ENCODE data around the gene FRS2.
A peak's percentile ranks its signal among the peaks of the same experiment; 100 is the strongest.
"Not testable (repeated sequence)": the region's sequence is repeated elsewhere in the genome, so short reads cannot be mapped to it uniquely, and the experiment has no call there.

FRS2 gene

GRCh38 chr12:69579029-69579428 lies 108.8 kb downstream of the FRS2 start:
- no peak for DNase-seq

GRCh38 chr12:69580074-69580473 lies 109.9 kb downstream of the FRS2 start:
- DNase-seq: no peak

GRCh38 chr12:69583203-69583602 lies 113.0 kb downstream of the FRS2 start:
- DNase-seq: no peak

- peak; percentile 68 to 99 (median 92) for DNase-seq
These were observed 115.2 kb downstream of the FRS2 start, which contains the start of gene CCT2 for GRCh38 chr12:69585189-69586062. CCT2 (plus strand) TSS chr12:69585459; CDS start chr12:69585522, 63 bp downstream.

GRCh38 chr12:69588527-69588926 lies 118.3 kb downstream of the FRS2 start:
- DNase-seq: no peak

DNA sequence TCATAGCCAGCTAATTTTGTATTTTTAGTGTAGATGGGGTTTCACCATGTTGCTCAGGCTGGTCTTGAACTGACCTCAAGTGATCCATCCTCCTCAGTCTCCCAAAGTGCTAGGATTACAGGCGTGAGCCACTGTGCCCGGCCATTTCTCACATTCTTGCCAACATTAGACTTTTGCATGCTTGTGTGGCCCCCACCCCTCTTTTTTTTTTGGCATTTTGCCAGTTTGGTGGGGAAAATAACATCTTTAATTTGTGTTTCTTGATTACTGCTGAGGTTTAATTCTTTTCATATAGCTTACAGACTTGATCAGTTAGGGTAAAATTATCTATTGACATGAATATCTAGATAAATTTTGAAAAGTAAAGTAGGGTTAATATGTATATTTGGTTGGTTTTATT lies 118.9 kb downstream of the FRS2 start:
- DNase-seq: no peak

DNA sequence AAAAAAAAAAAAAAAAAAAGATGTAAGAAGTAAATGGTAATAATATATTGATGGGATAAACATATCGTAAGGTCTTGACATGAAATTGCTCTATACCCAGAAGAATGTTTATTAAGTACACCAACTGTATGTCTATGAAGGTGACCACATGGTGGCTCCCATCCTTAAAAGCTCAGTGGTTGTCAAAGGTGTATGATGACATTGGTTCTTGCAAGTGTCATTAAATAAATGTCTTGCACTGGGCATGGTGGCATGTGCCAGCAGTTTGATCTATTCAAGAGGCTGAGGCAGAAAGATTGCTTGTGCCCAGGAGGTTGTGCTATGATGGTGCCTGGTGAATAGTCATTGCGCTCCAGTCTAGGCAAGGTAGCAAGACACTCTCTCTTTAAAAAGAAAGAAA lies 125.5 kb downstream of the FRS2 start:
- DNase-seq: no peak

GRCh38 chr12:69598174-69598753 lies 128.1 kb downstream of the FRS2 start:
- no peak for DNase-seq

DNA sequence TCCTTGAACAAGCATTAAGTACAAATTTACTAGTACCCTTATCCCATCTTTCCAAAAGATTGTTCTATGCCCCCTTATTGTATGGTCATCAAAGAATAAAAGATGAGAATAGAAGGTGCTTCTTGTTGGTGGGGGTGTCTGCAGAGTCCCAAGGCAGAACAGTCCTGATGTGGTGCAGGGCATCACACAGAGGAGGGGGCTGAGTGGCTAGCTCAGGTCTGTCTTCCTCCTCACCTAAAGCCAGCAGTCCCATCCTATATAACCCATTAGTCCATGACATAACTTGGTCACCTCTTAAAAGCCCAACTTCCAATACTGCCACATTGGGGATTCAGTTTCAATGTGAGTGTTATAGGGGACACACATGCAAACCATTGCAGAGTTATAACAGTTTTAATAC lies 130.6 kb downstream of the FRS2 start:
- no peak for DNase-seq

DNA sequence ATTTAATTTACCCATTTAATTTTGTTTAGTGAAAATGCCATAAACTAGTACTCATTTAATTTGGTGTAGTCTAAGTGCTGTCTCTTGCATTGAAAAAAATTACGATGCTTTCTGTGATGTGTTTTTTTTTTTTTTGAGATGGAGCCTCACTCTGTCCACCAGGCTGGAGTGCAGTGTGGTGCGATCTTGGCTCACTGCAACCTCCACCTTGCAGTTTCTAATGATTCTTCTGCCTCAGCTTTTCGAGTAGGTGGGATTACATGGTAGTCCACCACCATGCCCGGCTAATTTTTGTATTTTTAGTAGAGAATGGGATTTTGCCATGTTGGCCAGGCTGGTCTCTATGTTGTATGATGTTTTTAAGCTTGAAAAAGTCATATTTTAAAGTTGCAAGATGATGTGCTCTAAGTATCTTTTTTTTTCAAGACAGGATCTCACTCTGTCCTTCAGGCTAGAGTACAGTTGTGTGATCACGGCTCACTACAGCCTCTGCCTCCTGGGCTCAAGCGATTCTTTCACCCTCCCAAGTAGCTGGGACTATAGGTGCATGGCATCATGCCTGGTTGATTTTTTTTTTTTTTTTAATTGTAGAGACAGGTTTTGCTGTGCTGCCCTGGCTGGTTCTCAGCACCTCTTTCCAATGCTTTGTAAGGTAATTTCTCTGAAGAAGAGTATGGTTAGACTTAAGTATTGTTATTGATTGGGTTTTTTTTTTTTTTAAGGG lies 131.9 kb downstream of the FRS2 start:
- no peak for DNase-seq

GRCh38 chr12:69602954-69603353 lies 132.8 kb downstream of the FRS2 start:
- DNase-seq: no peak

DNA sequence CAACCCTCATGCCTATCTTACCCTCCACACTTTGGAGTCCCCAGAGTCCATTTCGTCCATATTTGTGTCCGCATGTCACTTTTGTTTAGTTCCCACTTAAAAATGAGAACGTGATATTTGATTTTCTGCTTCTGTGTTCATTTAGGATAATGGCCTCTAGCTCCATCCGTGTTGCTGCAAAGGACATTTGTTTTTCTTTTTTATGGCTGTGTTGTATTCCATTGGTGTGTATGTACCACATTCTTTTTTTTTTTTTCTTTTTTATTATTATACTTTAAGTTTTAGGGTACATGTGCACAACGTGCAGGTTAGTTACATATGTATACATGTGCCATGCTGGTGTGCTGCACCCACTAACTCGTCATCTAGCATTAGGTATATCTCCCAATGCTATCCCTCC lies 133.4 kb downstream of the FRS2 start:
- not testable (repeated sequence) for DNase-seq

DNA sequence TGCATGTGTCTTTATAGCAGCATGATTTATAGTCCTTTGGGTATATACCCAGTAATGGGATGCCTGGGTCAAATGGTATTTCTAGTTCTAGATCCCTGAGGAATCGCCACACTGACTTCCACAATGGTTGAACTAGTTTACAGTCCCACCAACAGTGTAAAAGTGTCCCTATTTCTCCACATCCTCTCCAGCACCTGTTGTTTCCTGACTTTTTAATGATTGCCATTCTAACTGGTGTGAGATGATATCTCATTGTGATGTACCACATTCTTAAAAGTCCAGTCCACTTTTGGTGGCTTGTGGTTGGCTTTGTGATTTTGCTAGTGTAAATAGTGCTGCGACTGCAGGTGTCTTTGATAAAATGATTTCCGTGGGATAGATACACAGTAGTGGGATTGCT lies 134.1 kb downstream of the FRS2 start:
- DNase-seq: not testable (repeated sequence)

- no peak for DNase-seq
These were observed 137.9 kb downstream of the FRS2 start for GRCh38 chr12:69608114-69608513.

- DNase-seq: no peak
These were observed 139.9 kb downstream of the FRS2 start for GRCh38 chr12:69610126-69610525.

- DNase-seq: no peak
These were observed 140.5 kb downstream of the FRS2 start, which contains the start of gene LRRC10 for GRCh38 chr12:69610729-69611128. LRRC10 (minus strand) TSS chr12:69610907; CDS start chr12:69610838, 69 bp downstream.

DNA sequence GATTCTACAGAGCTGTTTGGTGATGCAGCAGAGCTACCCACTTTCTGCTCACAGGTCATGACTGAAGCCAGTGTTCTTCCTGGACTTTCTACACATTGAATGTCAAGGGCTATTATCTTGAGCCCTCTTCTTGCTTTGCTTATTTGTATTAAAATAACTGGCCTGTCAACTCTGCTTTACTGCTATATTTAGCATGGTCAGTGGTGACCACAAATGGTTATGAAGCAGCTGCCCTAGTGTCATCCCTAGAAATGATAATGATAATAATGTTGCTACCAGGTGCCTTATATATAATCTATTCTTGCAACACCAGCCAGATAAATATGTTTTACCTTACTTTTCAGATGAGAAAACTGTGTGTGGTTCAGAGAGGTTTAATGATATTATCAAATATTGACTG lies 143.2 kb downstream of the FRS2 start:
- DNase-seq: no peak

DNA sequence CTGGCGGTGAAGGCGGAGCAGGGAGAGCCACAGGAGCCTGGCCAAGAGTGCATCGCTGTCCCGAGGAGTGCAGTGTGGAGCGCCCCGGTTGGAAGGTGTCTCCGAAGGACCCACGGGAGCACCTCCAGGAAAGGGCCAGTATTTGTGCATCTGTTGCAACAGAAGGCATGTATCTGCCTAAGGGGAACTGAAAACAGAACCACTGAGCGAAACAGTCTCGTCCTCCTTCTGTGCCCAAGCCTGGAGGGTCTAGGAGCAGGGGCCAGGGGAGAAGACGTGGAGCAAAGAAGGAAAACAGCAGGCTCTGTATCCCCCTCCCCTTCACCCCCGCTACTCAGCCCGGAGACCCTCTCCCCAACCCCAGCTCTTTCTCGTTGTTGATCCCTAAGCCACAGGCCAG lies 145.8 kb downstream of the FRS2 start:
- DNase-seq: no peak

GRCh38 chr12:69619050-69619449 lies 148.9 kb downstream of the FRS2 start:
- no peak for DNase-seq

DNA sequence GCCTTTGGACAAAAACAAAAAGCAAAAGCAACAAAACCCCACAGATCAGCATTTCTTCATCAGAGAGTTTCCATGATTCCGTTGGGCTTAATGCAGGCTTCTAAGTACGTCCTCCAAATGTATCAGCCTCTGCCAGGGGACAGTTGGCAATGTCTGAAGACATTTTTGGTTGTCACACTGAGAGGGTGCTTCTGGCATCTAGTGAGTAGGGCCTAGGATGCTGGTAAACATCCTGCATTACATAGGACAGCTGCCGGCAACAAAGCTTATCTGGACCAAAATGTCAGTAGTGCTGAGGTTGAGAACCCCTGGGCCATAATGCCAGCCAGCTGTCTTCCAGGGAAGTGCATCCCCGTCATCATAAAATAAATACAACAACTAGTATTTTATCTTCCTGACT lies 149.9 kb downstream of the FRS2 start:
- DNase-seq: no peak

GRCh38 chr12:69620921-69621320 lies 150.7 kb downstream of the FRS2 start:
- DNase-seq: no peak

DNA sequence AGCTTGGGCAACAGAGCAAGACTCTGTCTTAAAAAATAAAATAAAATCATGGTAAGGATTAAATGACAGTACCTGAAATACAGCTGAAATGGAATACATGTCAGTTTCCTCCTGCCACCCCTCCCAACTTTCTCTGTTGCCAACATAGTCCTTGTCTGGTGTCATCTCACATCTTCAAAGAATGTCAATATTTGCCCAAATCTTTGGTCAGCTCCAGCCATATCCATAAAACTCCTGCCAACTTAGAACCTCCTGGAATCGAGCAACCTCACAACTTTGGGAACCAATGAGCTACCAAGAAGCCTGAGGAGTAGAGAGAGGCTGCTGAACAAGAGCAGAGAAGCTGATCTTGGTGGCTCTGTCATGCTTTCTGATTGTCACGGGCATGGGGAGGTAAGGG lies 151.4 kb downstream of the FRS2 start:
- no peak for DNase-seq
